Measurements from ENCODE around the gene TBC1D2.

TBC1D2 gene

DNA sequence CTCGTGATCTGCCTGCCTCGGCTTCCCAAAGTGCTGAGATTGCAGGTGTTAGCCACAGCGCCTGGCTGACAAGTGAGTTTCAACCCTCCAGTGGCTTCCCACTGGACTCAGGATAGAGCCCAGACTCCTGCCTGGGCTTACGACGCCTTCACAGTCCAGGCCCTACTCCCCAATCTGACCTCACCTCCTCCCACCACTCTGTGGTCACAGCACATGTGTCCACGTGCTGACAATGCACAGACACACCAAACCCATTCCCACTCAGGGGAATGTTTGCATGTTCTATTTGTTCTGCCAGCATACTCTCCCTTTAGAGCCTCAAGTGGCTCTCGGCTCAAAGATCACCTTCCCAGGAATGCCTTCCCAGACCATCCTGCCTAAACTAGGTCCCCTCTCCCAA is 105.3 kb downstream of the TBC1D2 start:
- TF ChIP-seq, protein P1, sequence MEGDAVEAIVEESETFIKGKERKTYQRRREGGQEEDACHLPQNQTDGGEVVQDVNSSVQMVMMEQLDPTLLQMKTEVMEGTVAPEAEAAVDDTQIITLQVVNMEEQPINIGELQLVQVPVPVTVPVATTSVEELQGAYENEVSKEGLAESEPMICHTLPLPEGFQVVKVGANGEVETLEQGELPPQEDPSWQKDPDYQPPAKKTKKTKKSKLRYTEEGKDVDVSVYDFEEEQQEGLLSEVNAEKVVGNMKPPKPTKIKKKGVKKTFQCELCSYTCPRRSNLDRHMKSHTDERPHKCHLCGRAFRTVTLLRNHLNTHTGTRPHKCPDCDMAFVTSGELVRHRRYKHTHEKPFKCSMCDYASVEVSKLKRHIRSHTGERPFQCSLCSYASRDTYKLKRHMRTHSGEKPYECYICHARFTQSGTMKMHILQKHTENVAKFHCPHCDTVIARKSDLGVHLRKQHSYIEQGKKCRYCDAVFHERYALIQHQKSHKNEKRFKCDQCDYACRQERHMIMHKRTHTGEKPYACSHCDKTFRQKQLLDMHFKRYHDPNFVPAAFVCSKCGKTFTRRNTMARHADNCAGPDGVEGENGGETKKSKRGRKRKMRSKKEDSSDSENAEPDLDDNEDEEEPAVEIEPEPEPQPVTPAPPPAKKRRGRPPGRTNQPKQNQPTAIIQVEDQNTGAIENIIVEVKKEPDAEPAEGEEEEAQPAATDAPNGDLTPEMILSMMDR (IDR thresholded peaks at IDR 0.05; ENCODE audit: low read length) = no peak
- no peak for TF ChIP-seq EZH2 (IDR thresholded peaks at IDR 0.05; ENCODE audit: borderline replicate concordance, low read length)
- H3K27me3 ChIP-seq (ENCODE audit: insufficient read depth, low read length) = no peaks in the 10 kb centered on the region
- H3K27ac ChIP-seq (ENCODE audit: low read depth, low read length, poor library complexity, severe bottlenecking) = no peak overlapping the region
- H2AFZ ChIP-seq (ENCODE audit: low read length) = no peak overlapping the region
- H3K9me3 ChIP-seq (ENCODE audit: low read length) = no peaks in the 10 kb centered on the region
- no peaks in the 10 kb centered on the region for H3K36me3 ChIP-seq (ENCODE audit: insufficient read depth, low read length)
- H3F3A ChIP-seq (ENCODE audit: insufficient read depth, low read length) = no peaks in the 10 kb centered on the region
- H3K4me3 ChIP-seq (ENCODE audit: low read depth, low read length, poor library complexity, severe bottlenecking) = no peak overlapping the region
- no peaks in the 10 kb centered on the region for H3K4me1 ChIP-seq (ENCODE audit: insufficient read depth, low read length, severe bottlenecking)
- no peak overlapping the region for H3K4me2 ChIP-seq (ENCODE audit: low read length)
- H4K20me1 ChIP-seq (ENCODE audit: insufficient read depth, low read length) = no peaks in the 10 kb centered on the region
- no peak overlapping the region for H3K9ac ChIP-seq (ENCODE audit: low read length)
- H3K9me2 ChIP-seq (ENCODE audit: low read depth, low read length) = no peaks in the 10 kb centered on the region
- no peaks in the 10 kb centered on the region for H3K79me2 ChIP-seq (ENCODE audit: insufficient read depth, low read length)

DNA sequence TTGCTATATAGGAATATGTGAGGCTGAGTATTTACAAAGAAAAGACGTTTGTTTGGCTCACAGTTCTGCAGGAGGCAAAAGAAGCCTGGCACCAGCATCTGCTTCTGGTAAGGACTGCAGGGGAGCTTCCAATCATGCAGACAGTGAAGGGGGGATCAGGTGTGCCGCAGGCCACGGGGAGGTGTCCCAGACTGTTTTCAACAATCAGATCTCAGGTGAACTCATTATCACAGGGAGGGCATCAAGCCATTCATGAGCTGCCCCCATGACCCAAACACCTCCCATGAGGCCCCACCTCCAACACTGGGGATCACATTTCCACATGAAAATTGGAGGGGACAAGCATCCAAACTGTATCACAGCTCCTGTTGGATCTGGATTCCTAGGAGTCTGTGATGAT is 106.0 kb downstream of the TBC1D2 start:
- H3K27me3 ChIP-seq (ENCODE audit: insufficient read depth, low read length) = no peaks in the 10 kb centered on the region
- H4K20me1 ChIP-seq (ENCODE audit: insufficient read depth, low read length) = no peaks in the 10 kb centered on the region
- H3K9ac ChIP-seq (ENCODE audit: low read length) = no peak overlapping the region
- no peaks in the 10 kb centered on the region for H3K79me2 ChIP-seq (ENCODE audit: insufficient read depth, low read length)
- H3K4me2 ChIP-seq (ENCODE audit: low read length) = no peak overlapping the region
- no peaks in the 10 kb centered on the region for H3K9me2 ChIP-seq (ENCODE audit: low read depth, low read length)
- H2AFZ ChIP-seq (ENCODE audit: low read length) = no peak overlapping the region
- no peaks in the 10 kb centered on the region for H3K4me1 ChIP-seq (ENCODE audit: insufficient read depth, low read length, severe bottlenecking)
- TF ChIP-seq, protein P1 (IDR thresholded peaks at IDR 0.05; ENCODE audit: low read length) = no peak
- TF ChIP-seq EZH2 (IDR thresholded peaks at IDR 0.05; ENCODE audit: borderline replicate concordance, low read length) = no peak
- H3F3A ChIP-seq (ENCODE audit: insufficient read depth, low read length) = no peaks in the 10 kb centered on the region
- H3K36me3 ChIP-seq (ENCODE audit: insufficient read depth, low read length) = no peaks in the 10 kb centered on the region
- H3K27ac ChIP-seq (ENCODE audit: low read depth, low read length, poor library complexity, severe bottlenecking) = no peak overlapping the region
- H3K4me3 ChIP-seq (ENCODE audit: low read depth, low read length, poor library complexity, severe bottlenecking) = no peak overlapping the region
- no peaks in the 10 kb centered on the region for H3K9me3 ChIP-seq (ENCODE audit: low read length)
